HepG2 (cell line): ENCODE results near the gene ETFB. TPM values are rescaled to one million over a fixed set of nuclear protein-coding genes. Genes with fewer than 3 reads are reported as not detected.
A peak's percentile ranks its signal among the peaks of the same experiment; 100 is the strongest.

Experiments used
- ATF2 ChIP-seq: sonication (generic); formaldehyde crosslinking; IDR thresholded peaks from 2 replicates; pipeline ENCODE4 v1.4.0; 2020; ENCODE audit warnings: missing genetic modification reagents
- KLF16 ChIP-seq, 2 experiments: sonication (generic) in 1 of 2; formaldehyde crosslinking in 1 of 2; IDR thresholded peaks; 2 replicates each; pipeline versions ENCODE4 v1.6.1 to v1.8.0; 2016 to 2023; ENCODE audit warnings: missing genetic modification reagents in 2 of 2, missing compliant biosample characterization in 1 of 2
- KMT2A ChIP-seq: sonication (generic); formaldehyde crosslinking; IDR thresholded peaks from 2 replicates; pipeline ENCODE4 v1.4.0; 2020; ENCODE audit warnings: missing genetic modification reagents
- MAZ ChIP-seq, 2 experiments: sonication (generic) in 1 of 2; formaldehyde crosslinking in 1 of 2; IDR thresholded peaks; 2 replicates each; pipeline versions ENCODE4 v1.5.0 to v1.6.1; 2012 to 2020; ENCODE audit warnings: low read depth in 2 of 2, mild to moderate bottlenecking in 2 of 2, borderline replicate concordance in 1 of 2, improper control_type of control experiment in 1 of 2, low read length in 1 of 2, missing genetic modification reagents in 1 of 2, moderate library complexity in 1 of 2
- ONECUT2 ChIP-seq: sonication (generic); formaldehyde crosslinking; IDR thresholded peaks from 2 replicates; pipeline ENCODE4 v1.4.0; 2020; ENCODE audit warnings: missing genetic modification reagents
- POLR2G ChIP-seq: fragments of 200-400 bp; formaldehyde crosslinking; IDR thresholded peaks from 2 replicates; pipeline ENCODE4 v1.6.1; 2018; ENCODE audit warnings: mild to moderate bottlenecking, low read depth, low read length, moderate library complexity
- RBM22 ChIP-seq: fragments of 200-400 bp; formaldehyde crosslinking; optimal IDR thresholded peaks from 2 replicates; pipeline ENCODE3; 2017; ENCODE audit warnings: mild to moderate bottlenecking, low read length, moderate library complexity
- RXRB ChIP-seq: IDR thresholded peaks from 2 replicates; pipeline ENCODE4 v1.6.1; 2016; ENCODE audit warnings: borderline replicate concordance, missing genetic modification reagents, missing compliant biosample characterization
- ZKSCAN8 ChIP-seq: IDR thresholded peaks from 2 replicates; pipeline ENCODE4 v1.6.1; 2016; ENCODE audit warnings: borderline replicate concordance, missing genetic modification reagents, missing compliant biosample characterization
- ZNF263 ChIP-seq: sonication (generic); formaldehyde crosslinking; IDR thresholded peaks from 2 replicates; pipeline ENCODE4 v1.4.0; 2020; ENCODE audit warnings: missing genetic modification reagents
- ZNF350 ChIP-seq: sonication (generic); formaldehyde crosslinking; IDR thresholded peaks from 2 replicates; pipeline ENCODE4 v1.4.0; 2020; ENCODE audit warnings: mild to moderate bottlenecking, low read depth, missing genetic modification reagents, borderline replicate concordance
- ZNF382 ChIP-seq: sonication (generic); formaldehyde crosslinking; IDR thresholded peaks from 2 replicates; pipeline ENCODE4 v1.5.0; 2020; ENCODE audit warnings: missing genetic modification reagents, mild to moderate bottlenecking, borderline replicate concordance
- ZNF609 ChIP-seq: sonication (generic); formaldehyde crosslinking; IDR thresholded peaks from 2 replicates; pipeline ENCODE4 v1.4.0; 2020; ENCODE audit warnings: mild to moderate bottlenecking, missing genetic modification reagents, borderline replicate concordance
- ZNF747 ChIP-seq: sonication (generic); formaldehyde crosslinking; IDR thresholded peaks from 2 replicates; pipeline ENCODE4 v1.8.1; 2023; ENCODE audit warnings: missing genetic modification reagents, mild to moderate bottlenecking, borderline replicate concordance
- ZNF761 ChIP-seq: sonication (generic); formaldehyde crosslinking; conservative IDR thresholded peaks from 2 replicates; pipeline ENCODE4 v1.4.0; 2020; ENCODE audit warnings: mild to moderate bottlenecking, missing genetic modification reagents
- polyA plus RNA-seq, 8 experiments: library from polyadenylated mRNA; depleted of rRNA in 3 of 8; stranded (reverse) in 7 of 8; unstranded in 1 of 8; fragments of >200 nt; fragmentation: Illumina TruSeq in 4 of 8; extraction: Trizol in 4 of 8; gene quantifications; 2 replicates each; pipeline versions ENCODE4 v1.2.1 to v1.2.3, GENCODE V29; 2011 to 2016; ENCODE audit warnings: low read depth in 4 of 8, missing spikeins in 1 of 8, mixed read lengths in 1 of 8; ENCODE audit not compliant: insufficient read depth in 1 of 8
- total RNA-seq, 5 experiments: library from RNA; depleted of rRNA; stranded (reverse); fragments of >200 nt; fragmentation: Illumina TruSeq; extraction: Trizol; gene quantifications; 2 replicates each; pipeline ENCODE4 v1.2.3, GENCODE V29; 2016; ENCODE audit warnings: low read depth in 1 of 5
- TF ChIP-seq, protein P1 (sequence below), 2 experiments: sonication (generic) in 1 of 2; formaldehyde crosslinking in 1 of 2; IDR thresholded peaks; 2 replicates each; pipeline versions ENCODE4 v1.4.0 to v1.6.1; 2018 to 2020; ENCODE audit warnings: missing genetic modification reagents in 2 of 2, borderline replicate concordance in 1 of 2, low read depth in 1 of 2, mild to moderate bottlenecking in 1 of 2, missing biosample characterization in 1 of 2
- TF ChIP-seq, protein P2 (sequence below): sonication (generic); formaldehyde crosslinking; IDR thresholded peaks from 2 replicates; pipeline ENCODE4 v1.8.1; 2023; ENCODE audit warnings: missing genetic modification reagents, mild to moderate bottlenecking, borderline replicate concordance

Gene ETFB
- total and polyA plus RNA-seq, 2 of the 13 experiments (the other 11 are each of a cell fraction or from before 2014, with no cell fraction given), result 678 to 1,314 TPM

DNA sequence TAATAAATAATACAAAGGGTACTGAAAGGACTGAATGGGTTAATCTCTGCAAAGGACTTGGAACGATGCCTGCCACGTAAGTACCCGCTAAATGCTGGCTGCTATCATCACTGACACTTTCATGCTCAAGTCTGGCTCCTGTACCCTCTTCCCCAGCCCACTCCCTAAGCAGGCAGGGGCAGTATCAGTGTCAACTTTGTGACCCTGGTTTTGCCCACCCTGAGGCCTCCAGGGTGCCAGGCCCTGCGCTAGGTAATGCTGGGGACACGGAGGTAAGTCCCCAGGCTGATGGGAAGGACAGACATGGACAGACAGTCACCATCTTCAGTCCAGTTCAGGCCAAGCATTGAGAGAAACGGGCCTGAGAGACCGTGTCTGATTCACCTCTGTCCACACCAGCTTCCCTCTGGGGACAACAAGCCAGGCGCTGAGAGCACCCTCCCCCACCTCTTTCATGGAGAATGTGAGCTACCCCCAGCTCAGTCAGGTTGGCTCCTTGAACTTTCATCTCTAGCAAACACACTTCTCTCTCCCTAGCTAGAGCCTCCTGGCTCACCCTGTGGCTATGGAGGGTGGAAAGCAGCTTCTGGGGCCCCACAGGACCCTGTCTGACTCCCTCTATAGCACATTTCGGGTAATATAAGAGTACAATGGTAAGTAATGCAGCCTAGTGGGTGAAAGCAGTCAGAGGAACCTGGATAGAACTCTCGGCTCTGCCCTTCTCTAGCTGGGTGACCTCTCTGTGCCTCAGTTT lies 800 bp downstream of the ETFB start (continued):
- TF ChIP-seq ZNF747 (CRISPR knock-in tag), result peak; percentile 81; the same call in 1 of the 2 replicates
- TF ChIP-seq MAZ (IDR thresholded peaks at IDR 0.05; ENCODE audit: borderline replicate concordance, low read depth, low read length), result peak; percentile 67
- no peak; the same call in none of the 2 replicates for TF ChIP-seq MAZ (CRISPR knock-in tag; IDR thresholded peaks at IDR 0.05; ENCODE audit: low read depth)
- TF ChIP-seq ZKSCAN8 (CRISPR knock-in tag), result peak; percentile 59; the same call in 1 of the 2 replicates
- peak; percentile 82 for TF ChIP-seq RXRB (CRISPR knock-in tag)
- 0 out of 2 replicates have a peak, but pooled peaks have one; percentile 28 for TF ChIP-seq ONECUT2 (CRISPR knock-in tag)
- TF ChIP-seq, protein P1, sequence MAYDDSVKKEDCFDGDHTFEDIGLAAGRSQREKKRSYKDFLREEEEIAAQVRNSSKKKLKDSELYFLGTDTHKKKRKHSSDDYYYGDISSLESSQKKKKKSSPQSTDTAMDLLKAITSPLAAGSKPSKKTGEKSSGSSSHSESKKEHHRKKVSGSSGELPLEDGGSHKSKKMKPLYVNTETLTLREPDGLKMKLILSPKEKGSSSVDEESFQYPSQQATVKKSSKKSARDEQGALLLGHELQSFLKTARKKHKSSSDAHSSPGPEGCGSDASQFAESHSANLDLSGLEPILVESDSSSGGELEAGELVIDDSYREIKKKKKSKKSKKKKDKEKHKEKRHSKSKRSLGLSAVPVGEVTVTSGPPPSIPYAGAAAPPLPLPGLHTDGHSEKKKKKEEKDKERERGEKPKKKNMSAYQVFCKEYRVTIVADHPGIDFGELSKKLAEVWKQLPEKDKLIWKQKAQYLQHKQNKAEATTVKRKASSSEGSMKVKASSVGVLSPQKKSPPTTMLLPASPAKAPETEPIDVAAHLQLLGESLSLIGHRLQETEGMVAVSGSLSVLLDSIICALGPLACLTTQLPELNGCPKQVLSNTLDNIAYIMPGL (CRISPR knock-in tag; IDR thresholded peaks at IDR 0.05; ENCODE audit: borderline replicate concordance in 1 of 2, low read depth in 1 of 2), result peak in 1 of 2 experiments; percentile 82; a peak in 3 of 4 replicates
- TF ChIP-seq ATF2 (CRISPR knock-in tag), result peak; percentile 77; the same call in 1 of the 2 replicates
- peak; percentile 97 for TF ChIP-seq POLR2G
- 0 out of 2 replicates have a peak, but pooled peaks have one; percentile 24 for TF ChIP-seq ZNF761 (CRISPR knock-in tag)
- peak; percentile 70; the same call in 1 of the 2 replicates for TF ChIP-seq KMT2A (CRISPR knock-in tag)
- TF ChIP-seq ZNF263 (CRISPR knock-in tag), result peak; percentile 31; the same call in 1 of the 2 replicates
- TF ChIP-seq KLF16 (CRISPR knock-in tag; IDR thresholded peaks at IDR 0.05), result peak in 1 of 2 experiments; percentile 33; a peak in 1 of 4 replicates
- peak; percentile 44; the same call in 1 of the 2 replicates for TF ChIP-seq ZNF350 (CRISPR knock-in tag)
- peak; percentile 56; the same call in 1 of the 2 replicates for TF ChIP-seq ZNF609 (CRISPR knock-in tag)
- peak; percentile 51 for TF ChIP-seq RBM22
- no peak for TF ChIP-seq ZNF382 (CRISPR knock-in tag)
- TF ChIP-seq, protein P2, sequence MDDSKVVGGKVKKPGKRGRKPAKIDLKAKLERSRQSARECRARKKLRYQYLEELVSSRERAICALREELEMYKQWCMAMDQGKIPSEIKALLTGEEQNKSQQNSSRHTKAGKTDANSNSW (CRISPR knock-in tag), result 0 out of 2 replicates have a peak, but pooled peaks have one; percentile 37
